ENCODE results near the gene TNFRSF4.
"Not testable (repeated sequence)": the region's sequence is repeated elsewhere in the genome, so short reads cannot be mapped to it uniquely, and the experiment has no call there.

The TNFRSF4 gene

DNA sequence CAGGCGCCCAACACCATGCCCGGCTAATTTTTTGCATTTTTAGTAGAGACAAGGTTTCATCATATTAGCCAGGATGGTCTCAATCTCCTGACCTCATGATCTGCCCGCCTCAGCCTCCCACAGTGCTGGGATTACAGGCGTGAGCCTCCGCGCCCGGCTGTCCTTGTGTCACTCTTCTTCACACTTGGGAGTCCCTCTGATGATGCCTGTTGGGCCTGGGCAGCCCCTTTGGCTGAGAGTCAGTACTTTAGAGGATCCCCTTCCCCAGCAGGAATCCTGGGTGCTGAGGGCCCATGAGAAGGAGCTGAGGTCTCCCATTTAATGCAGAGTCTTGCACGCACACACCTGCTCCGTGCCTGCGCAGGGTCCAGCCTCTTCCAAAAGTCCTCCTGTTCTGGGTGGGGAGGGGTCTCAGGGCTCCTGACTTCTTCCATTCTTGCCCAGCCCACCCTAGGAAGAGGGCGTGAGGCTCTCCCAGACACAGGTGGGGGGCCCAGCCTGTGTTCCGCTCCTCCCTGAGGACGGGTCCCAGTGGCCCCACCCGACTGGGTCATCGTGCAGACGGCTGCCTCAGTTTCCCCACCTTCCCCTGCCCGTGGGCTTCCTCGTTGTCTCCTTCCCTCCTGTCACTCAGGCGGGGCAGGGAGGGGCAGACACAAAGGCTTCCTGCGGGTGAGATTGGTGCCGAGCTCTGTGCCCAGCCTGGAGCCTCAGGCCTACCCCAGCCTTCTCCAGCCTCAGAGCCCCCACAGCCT is 36.3 kb downstream of the TNFRSF4 start:
- TF ChIP-seq POLR2AphosphoS5 (IDR thresholded peaks at IDR 0.05; ENCODE audit: low read depth) (no peak), GABPA (IDR thresholded peaks at IDR 0.05; ENCODE audit: low read depth) (no peak), SPI1 (IDR thresholded peaks at IDR 0.05; ENCODE audit: borderline replicate concordance, low read depth) (no peak)
- TF ChIP-seq, protein P1, sequence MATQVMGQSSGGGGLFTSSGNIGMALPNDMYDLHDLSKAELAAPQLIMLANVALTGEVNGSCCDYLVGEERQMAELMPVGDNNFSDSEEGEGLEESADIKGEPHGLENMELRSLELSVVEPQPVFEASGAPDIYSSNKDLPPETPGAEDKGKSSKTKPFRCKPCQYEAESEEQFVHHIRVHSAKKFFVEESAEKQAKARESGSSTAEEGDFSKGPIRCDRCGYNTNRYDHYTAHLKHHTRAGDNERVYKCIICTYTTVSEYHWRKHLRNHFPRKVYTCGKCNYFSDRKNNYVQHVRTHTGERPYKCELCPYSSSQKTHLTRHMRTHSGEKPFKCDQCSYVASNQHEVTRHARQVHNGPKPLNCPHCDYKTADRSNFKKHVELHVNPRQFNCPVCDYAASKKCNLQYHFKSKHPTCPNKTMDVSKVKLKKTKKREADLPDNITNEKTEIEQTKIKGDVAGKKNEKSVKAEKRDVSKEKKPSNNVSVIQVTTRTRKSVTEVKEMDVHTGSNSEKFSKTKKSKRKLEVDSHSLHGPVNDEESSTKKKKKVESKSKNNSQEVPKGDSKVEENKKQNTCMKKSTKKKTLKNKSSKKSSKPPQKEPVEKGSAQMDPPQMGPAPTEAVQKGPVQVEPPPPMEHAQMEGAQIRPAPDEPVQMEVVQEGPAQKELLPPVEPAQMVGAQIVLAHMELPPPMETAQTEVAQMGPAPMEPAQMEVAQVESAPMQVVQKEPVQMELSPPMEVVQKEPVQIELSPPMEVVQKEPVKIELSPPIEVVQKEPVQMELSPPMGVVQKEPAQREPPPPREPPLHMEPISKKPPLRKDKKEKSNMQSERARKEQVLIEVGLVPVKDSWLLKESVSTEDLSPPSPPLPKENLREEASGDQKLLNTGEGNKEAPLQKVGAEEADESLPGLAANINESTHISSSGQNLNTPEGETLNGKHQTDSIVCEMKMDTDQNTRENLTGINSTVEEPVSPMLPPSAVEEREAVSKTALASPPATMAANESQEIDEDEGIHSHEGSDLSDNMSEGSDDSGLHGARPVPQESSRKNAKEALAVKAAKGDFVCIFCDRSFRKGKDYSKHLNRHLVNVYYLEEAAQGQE (IDR thresholded peaks at IDR 0.05; ENCODE audit: insufficient replicate concordance, low read depth): no peak
- TF ChIP-seq, protein P2, sequence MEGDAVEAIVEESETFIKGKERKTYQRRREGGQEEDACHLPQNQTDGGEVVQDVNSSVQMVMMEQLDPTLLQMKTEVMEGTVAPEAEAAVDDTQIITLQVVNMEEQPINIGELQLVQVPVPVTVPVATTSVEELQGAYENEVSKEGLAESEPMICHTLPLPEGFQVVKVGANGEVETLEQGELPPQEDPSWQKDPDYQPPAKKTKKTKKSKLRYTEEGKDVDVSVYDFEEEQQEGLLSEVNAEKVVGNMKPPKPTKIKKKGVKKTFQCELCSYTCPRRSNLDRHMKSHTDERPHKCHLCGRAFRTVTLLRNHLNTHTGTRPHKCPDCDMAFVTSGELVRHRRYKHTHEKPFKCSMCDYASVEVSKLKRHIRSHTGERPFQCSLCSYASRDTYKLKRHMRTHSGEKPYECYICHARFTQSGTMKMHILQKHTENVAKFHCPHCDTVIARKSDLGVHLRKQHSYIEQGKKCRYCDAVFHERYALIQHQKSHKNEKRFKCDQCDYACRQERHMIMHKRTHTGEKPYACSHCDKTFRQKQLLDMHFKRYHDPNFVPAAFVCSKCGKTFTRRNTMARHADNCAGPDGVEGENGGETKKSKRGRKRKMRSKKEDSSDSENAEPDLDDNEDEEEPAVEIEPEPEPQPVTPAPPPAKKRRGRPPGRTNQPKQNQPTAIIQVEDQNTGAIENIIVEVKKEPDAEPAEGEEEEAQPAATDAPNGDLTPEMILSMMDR (IDR thresholded peaks at IDR 0.05; ENCODE audit: insufficient read depth, low read length): no peak

DNA sequence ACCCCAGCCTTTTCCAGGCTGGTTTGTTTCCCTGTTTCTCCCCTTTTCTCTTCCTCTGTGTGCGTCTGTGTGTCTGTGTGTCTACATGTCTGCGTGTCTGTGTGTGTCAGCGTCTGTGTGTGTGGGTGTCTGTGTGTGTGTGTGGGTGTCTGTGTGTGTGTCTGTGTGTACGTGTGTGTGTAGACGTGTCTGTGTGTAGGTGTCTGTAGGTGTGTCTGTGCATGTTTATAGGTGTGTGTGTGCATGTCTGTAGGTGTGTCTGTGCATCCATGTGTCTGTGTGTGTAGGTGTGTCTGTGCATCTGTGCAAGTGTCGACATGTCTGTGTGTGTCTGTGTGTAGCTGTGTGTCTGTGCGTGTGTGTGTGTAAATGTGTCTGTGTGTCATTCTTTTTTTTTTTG is 37.0 kb downstream of the TNFRSF4 start:
- no peak overlapping the region for H3K27ac ChIP-seq (replicated peaks)
- DNase-seq (ENCODE audit: low read depth in 1 of 2, low spot score in 1 of 2): no peak
- H3K27me3 ChIP-seq (ENCODE audit: insufficient read depth, poor library complexity, severe bottlenecking): no peaks in the 10 kb centered on the region
- no peak for TF ChIP-seq POLR2AphosphoS5 (IDR thresholded peaks at IDR 0.05; ENCODE audit: low read depth)
- no peak overlapping the region for H3K4me3 ChIP-seq (replicated peaks; ENCODE audit: insufficient read depth, low read length)

More for the DNA sequence above, 36.3 kb downstream of the TNFRSF4 start:
- Histone ChIP-seq H3K4me3 (replicated peaks; ENCODE audit: insufficient read depth, low read length) (no peak overlapping the region), H3K27ac (replicated peaks) (no peak overlapping the region), H3K27me3 (ENCODE audit: insufficient read depth, poor library complexity, severe bottlenecking) (peaks cover 6% of the 10 kb centered on the region)
- DNase-seq (ENCODE audit: low read depth in 1 of 2, low spot score in 1 of 2): no peak

DNA sequence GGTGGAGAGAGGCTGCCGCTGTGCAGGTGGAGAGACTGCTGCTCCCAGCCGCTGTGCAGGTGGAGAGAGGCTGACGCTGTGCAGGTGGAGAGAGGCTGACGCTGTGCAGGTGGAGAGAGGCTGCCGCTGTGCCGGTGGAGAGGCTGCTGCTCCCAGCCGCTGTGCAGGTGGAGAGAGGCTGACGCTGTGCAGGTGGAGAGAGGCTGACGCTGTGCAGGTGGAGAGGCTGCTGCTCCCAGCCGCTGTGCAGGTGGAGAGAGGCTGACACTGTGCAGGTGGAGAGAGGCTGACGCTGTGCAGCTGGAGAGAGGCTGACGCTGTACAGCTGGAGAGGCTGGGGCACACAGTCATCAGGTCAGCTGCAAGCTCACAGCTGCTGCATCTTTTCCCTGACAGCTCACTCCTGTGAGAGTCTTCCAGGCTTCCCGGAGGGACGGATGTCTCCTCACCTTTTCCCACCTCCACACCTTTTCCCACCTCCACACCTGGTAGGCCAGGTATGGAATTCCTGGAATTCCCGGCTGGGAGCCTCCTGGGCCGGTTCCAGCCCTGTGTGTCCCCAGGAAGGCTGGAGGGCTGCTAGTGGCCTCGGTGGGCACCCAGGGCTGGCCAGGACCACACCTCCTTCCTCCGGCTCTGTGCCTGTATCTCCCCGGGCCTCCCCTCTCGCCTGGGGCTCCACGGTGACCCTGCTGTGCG is 37.7 kb downstream of the TNFRSF4 start:
- H3K4me3 ChIP-seq (replicated peaks; ENCODE audit: insufficient read depth, low read length); H3K27me3 ChIP-seq (ENCODE audit: insufficient read depth, poor library complexity, severe bottlenecking); H3K27ac ChIP-seq (replicated peaks); DNase-seq (ENCODE audit: low read depth in 1 of 2, low spot score in 1 of 2): not testable (repeated sequence)

DNA sequence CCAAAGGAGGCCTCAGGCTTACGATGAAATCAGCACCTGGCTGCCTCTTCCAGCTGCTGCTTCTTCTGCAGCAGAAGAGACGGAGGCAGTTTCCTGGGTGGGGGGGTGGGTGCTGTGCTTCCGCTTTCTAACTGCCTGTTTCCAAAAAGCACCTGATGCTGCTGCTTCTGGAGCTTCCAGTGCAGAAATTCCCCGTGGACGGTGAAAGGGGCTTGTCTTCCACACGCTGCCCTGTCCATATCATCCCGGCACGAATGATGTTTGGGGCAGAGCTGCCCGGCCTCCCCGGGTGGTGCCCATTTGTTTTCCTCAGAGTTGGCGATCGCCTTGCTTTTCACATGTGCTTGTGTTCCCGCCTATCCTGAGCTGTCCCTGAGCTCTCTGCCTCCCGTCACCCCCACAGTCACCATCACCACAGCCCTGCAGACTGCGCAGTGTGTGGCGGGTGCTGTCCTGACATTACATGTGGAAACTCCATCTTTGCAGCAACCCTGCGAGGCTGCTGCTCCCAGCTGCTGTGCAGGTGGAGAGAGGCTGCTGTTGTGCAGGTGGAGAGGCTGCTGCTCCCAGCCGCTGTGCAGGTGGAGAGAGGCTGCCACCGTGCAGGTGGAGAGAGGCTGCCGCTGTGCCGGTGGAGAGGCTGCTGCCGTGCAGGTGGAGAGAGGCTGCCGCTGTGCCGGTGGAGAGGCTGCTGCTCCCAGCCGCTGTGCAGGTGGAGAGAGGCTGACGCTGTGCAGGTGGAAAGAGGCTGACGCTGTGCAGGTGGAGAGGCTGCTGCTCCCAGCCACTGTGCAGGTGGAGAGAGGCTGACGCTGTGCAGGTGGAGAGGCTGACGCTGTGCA is 38.5 kb downstream of the TNFRSF4 start:
- TF ChIP-seq, protein P2 (IDR thresholded peaks at IDR 0.05; ENCODE audit: insufficient read depth, low read length): no peak
- TF ChIP-seq SPI1 (IDR thresholded peaks at IDR 0.05; ENCODE audit: borderline replicate concordance, low read depth) (peak; percentile 17; the same call in 1 of the 2 replicates), GABPA (IDR thresholded peaks at IDR 0.05; ENCODE audit: low read depth) (no peak), POLR2AphosphoS5 (IDR thresholded peaks at IDR 0.05; ENCODE audit: low read depth) (peak; percentile 36; the same call in 1 of the 2 replicates)
- TF ChIP-seq, protein P1 (IDR thresholded peaks at IDR 0.05; ENCODE audit: insufficient replicate concordance, low read depth): no peak
- H3K27me3 ChIP-seq (ENCODE audit: insufficient read depth, poor library complexity, severe bottlenecking): peaks cover 4% of the 10 kb centered on the region
- DNase-seq (ENCODE audit: low read depth in 1 of 2, low spot score in 1 of 2): peak; percentile 31 to 62
- H3K27ac ChIP-seq (replicated peaks): peak overlapping the region; percentile 54
- no peak overlapping the region for H3K4me3 ChIP-seq (replicated peaks; ENCODE audit: insufficient read depth, low read length)

Data from HL-60 (cell line).